Adipocyte (in vitro differentiated cells): Measurements from ENCODE around the gene GGT7.
A peak's percentile ranks its signal among the peaks of the same experiment; 100 is the strongest.

Source experiments
- DNase-seq: peaks from one replicate; pipeline ENCODE4 v3.0.0-alpha.2; 2015; ENCODE audit warnings: low read depth
- H3K27me3 ChIP-seq: replicated peaks from 2 replicates; pipeline ENCODE4 v1.7.0; 2013; ENCODE audit warnings: mild to moderate bottlenecking, low read length, moderate library complexity; ENCODE audit not compliant: control insufficient read depth, insufficient read depth
- H3K36me3 ChIP-seq: 2 replicates; pipeline ENCODE4 v1.7.0; 2013; ENCODE audit warnings: low read length, mild to moderate bottlenecking, moderate library complexity; ENCODE audit not compliant: control insufficient read depth, insufficient read depth, severe bottlenecking
- H3K4me1 ChIP-seq: 2 replicates; pipeline ENCODE4 v1.7.0; 2013; ENCODE audit warnings: mild to moderate bottlenecking, low read length, moderate library complexity; ENCODE audit not compliant: control insufficient read depth, insufficient read depth
- H3K4me3 ChIP-seq: 2 replicates; pipeline ENCODE4 v1.7.0; 2013; ENCODE audit warnings: mild to moderate bottlenecking, low read length, moderate library complexity
- H3K9ac ChIP-seq: 2 replicates; pipeline ENCODE4 v1.7.0; 2013; ENCODE audit warnings: mild to moderate bottlenecking, low read length, moderate library complexity
- H3K9me3 ChIP-seq: 2 replicates; pipeline ENCODE4 v1.7.0; 2013; ENCODE audit warnings: mild to moderate bottlenecking, low read length, moderate library complexity; ENCODE audit not compliant: control insufficient read depth

GGT7 gene

DNA sequence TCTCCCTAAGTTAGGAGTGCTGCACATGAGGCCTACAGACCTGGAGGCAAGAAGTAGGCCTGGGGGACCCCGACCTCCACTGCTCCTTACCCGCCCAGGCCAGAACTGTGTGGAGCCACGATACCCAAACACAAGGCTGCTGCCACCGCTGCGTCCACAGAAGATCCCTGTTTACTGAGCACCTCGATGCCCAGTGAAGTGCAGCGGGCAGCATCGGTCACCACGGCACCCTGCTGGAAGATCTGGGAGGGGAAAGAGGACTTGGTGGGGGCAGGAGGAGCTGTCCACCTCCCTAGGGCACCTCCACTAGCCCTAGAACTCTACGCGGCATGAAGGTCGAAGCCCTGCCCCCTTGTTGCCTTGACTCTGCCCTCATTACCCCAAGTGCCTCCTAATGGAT, 9.9 kb downstream of the GGT7 start:
- H3K9me3 ChIP-seq, result no peaks in the 10 kb centered on the region
- no peak for DNase-seq
- H3K4me1 ChIP-seq, result peaks cover 2% of the 10 kb centered on the region
- H3K9ac ChIP-seq, result no peak overlapping the region
- H3K36me3 ChIP-seq, result peaks cover 18% of the 10 kb centered on the region
- H3K4me3 ChIP-seq, result no peak overlapping the region
- no peaks in the 10 kb centered on the region for H3K27me3 ChIP-seq

DNA sequence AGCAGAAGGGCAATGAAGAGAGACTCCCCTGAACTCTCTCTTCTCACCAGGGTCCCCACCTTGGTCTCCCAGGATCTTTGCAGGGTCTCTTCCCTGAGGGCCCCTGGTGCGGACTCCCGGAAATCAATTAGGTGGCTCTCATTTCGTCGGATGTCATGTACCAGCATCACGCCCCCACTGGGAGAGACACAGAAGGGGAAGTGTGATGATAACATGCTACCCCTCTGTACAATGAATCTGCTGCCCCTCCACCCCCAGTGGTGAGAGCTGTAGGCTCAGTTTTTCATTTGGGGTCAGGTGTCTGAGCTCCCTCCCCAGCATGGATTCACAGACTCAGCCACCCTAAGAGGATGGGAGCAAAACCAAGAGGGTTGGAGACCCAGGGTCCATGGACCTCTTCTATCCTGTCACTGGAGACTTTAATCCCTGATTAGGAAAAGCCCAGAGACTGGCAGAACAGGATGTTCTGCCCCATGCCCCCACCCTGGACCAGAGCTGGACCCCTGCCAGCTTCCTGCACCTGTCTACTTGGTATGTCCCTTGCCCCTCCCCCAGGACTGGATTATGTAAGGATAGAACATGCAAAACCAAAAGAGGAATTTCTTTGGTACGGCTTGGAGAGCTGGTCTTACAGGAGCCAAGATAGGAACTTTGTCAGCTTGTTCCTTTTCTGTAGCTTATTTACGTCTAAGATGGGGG, 11.1 kb downstream of the GGT7 start:
- no peaks in the 10 kb centered on the region for H3K27me3 ChIP-seq
- no peaks in the 10 kb centered on the region for H3K4me1 ChIP-seq
- no peak overlapping the region for H3K4me3 ChIP-seq
- no peak overlapping the region for H3K9ac ChIP-seq
- no peak for DNase-seq
- H3K9me3 ChIP-seq, result no peaks in the 10 kb centered on the region
- H3K36me3 ChIP-seq, result peaks cover 23% of the 10 kb centered on the region

DNA sequence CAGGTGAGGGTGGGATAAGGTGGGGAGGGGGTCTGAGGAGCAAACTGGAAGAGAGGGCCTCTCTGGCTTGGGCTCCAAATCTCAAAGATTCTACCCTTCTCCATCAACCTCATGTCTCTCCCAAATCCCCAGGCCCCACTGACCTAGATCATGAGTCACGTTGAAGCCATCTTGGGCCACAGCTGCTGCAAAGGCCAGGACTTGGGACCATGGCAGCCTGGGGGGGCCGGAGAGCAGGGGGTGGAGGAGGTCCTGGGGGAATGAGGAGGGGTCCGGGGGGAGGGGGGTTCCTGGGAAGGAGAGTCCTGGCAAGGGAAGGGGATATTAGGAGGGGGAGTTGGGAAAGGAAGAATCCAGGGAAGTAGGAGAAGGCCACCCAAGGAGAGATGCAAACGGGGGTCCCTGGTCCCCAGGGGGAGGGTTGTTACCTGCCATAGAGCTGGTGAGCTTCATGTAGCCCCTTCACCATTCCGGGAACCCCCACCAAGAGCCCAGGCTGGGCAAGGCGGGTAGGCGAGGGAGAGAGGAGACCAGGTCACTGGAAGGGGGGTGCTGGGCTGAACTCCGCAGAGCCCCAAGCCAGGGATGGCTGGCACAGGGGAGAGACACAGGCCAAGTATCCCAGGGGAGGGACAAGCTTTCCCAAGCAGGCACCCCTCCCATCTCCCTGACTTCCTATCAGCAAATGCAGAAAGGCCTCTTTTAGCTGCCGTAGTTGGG, 12.7 kb downstream of the GGT7 start:
- DNase-seq, result no peak
- H3K4me1 ChIP-seq, result no peaks in the 10 kb centered on the region

DNA sequence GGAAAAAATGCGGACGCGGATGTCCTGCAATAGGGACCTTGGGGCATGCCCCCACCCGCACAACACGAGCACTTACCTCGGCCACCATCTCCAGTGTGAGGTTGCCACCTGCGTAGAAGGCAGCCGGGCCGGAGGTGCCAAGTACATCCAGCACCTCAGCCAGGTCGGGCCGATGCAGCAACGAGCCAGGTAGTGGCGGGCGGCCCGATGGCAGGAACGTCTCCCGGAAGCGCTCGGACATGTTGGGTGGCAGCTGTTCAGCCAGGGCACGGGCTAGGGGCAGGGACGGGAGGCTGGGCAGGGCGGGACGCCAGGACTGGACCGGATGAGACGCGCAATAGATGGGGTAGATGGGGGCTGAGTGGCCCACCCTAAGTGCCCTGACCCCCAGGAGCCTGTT, 13.3 kb downstream of the GGT7 start:
- no peak overlapping the region for H3K4me3 ChIP-seq
- no peaks in the 10 kb centered on the region for H3K4me1 ChIP-seq
- no peaks in the 10 kb centered on the region for H3K9me3 ChIP-seq
- H3K9ac ChIP-seq, result no peak overlapping the region
- no peaks in the 10 kb centered on the region for H3K27me3 ChIP-seq
- DNase-seq, result no peak
- peaks cover 36% of the 10 kb centered on the region for H3K36me3 ChIP-seq

More for the DNA sequence above, 12.7 kb downstream of the GGT7 start:
- Histone ChIP-seq H3K9ac (no peak overlapping the region), H3K4me3 (no peak overlapping the region), H3K36me3 (peaks cover 29% of the 10 kb centered on the region), H3K9me3 (no peaks in the 10 kb centered on the region), H3K27me3 (no peaks in the 10 kb centered on the region)

GRCh38 chr20:34852298-34852697, 20.4 kb downstream of the GGT7 start:
- Histone ChIP-seq H3K36me3 (peaks cover 51% of the 10 kb centered on the region), H3K27me3 (no peaks in the 10 kb centered on the region), H3K4me3 (no peak overlapping the region), H3K4me1 (no peaks in the 10 kb centered on the region), H3K9ac (no peak overlapping the region), H3K9me3 (no peaks in the 10 kb centered on the region)
- DNase-seq, result no peak

DNA sequence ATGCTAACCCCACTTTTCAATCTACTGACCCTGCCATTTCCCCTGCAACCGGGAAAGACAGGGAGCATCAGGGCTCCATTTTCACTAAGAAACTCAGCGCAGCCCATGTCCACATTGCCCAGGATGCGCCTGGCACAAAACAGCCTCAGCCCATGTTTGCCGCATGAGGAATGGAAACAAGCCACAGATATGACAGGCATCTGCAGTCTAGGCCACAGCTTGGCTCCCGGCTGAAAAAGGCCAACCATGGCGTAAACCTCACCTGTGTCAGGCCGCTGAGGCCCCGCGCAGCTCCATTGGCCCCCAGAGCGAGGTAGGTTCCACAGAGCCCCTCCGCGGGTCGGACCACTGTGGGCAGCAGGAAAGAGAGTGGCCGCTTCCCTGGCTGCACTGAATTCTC, 21.7 kb downstream of the GGT7 start:
- no peak overlapping the region for H3K9ac ChIP-seq
- no peaks in the 10 kb centered on the region for H3K27me3 ChIP-seq
- no peak for DNase-seq
- no peaks in the 10 kb centered on the region for H3K9me3 ChIP-seq
- H3K4me3 ChIP-seq, result no peak overlapping the region
- peaks cover 44% of the 10 kb centered on the region for H3K36me3 ChIP-seq
- no peaks in the 10 kb centered on the region for H3K4me1 ChIP-seq

DNA sequence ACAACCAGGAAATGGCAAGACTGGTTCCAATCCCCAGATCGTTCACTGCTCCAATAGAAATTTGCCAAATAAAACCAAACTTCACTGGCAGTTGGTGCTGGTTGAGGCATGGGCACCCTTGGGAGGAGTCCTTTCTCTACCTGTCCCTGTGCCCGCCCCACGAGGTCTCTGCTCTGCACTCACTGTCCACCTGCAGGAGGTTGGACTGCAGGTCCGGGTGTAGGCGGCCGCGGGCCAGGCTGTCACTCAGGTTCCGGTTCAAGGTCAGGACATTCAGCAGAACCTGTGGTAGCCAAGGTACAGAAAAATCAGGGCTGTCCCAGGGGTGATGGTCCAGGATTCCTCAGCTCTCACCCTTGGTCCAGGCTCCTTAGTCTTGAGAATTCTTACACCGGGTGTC, 22.9 kb downstream of the GGT7 start:
- Histone ChIP-seq H3K36me3 (peaks cover 42% of the 10 kb centered on the region), H3K4me1 (no peaks in the 10 kb centered on the region), H3K9me3 (no peaks in the 10 kb centered on the region), H3K4me3 (no peak overlapping the region), H3K9ac (no peak overlapping the region), H3K27me3 (no peaks in the 10 kb centered on the region)
- no peak for DNase-seq

DNA sequence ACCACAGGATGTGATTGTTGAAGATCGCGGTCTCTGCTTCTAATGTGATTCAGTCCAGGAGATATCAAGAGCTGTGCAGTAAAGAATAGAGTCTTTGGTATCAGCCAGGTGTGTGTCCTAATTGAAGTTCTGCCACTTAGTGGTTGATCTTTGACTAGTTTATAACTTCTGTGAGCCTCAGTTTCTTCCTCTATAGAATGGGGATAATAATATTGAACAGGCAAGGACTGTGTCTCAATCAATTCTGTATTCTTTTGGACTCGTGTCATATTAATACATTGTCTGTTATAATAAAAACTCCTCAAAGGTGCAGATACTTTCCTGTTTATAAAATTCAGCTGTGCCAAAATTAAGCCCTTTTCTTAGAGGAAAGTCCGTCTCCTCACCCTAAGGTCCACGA, 24.1 kb downstream of the GGT7 start:
- no peak for DNase-seq
- Histone ChIP-seq H3K9me3 (no peaks in the 10 kb centered on the region), H3K27me3 (no peaks in the 10 kb centered on the region), H3K36me3 (peaks cover 34% of the 10 kb centered on the region), H3K4me3 (no peak overlapping the region), H3K9ac (no peak overlapping the region), H3K4me1 (no peaks in the 10 kb centered on the region)

- no peak for DNase-seq
- H3K9me3 ChIP-seq, result no peaks in the 10 kb centered on the region
- H3K36me3 ChIP-seq, result peaks cover 9% of the 10 kb centered on the region
- H3K27me3 ChIP-seq, result no peaks in the 10 kb centered on the region
- H3K4me1 ChIP-seq, result no peaks in the 10 kb centered on the region
- no peak overlapping the region for H3K4me3 ChIP-seq
- H3K9ac ChIP-seq, result no peak overlapping the region
Observed at GRCh38 chr20:34843421-34843820, 29.2 kb downstream of the GGT7 start.

DNA sequence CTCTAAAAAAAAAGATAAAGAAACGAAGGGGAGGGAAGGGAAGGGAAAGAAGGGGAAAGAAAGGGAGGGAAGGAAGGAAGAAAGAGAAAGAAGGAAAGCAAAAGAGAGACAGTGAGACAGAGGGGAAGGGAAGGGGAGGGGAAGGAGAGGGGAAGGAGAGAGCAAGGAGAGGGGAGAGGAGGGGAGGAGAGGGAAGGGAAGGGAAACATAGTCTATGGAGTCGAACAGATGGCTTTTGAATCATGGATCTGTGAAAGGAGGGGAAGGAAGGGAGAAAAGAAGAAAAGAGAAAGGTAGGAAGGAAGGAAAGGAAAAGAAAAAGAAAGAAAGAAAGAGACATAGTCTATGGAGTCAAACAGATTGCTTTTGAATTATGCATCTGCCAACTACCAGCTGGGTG, 30.5 kb downstream of the GGT7 start:
- DNase-seq, result no peak
- Histone ChIP-seq H3K36me3 (peaks cover 4% of the 10 kb centered on the region), H3K4me3 (no peak overlapping the region), H3K4me1 (no peaks in the 10 kb centered on the region), H3K9ac (no peak overlapping the region), H3K9me3 (no peaks in the 10 kb centered on the region), H3K27me3 (no peaks in the 10 kb centered on the region)

DNA sequence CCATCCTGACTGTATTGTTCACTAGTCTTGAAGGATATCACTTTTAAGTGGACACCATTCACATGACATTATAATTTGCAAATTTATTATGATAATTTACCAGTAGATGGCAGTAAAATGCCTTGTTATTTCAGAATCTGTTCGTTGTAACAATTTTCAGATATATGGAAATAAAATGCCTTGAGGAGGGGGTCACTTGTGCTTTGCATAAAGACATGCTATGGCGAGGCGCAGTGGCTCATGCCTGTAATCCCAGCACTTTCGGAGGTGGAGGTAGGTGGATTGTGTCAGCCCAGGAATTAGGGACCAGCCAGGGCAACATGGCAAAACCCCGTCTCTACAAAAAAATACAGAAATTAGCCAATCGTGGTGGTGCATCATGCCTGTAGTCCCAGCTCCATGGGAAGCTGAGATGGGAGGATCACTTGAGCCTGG, 38.2 kb downstream of the GGT7 start:
- Histone ChIP-seq H3K9me3 (no peaks in the 10 kb centered on the region), H3K36me3 (no peaks in the 10 kb centered on the region), H3K9ac (no peak overlapping the region), H3K4me1 (no peaks in the 10 kb centered on the region), H3K4me3 (peak overlapping the region; percentile 41), H3K27me3 (peaks cover 16% of the 10 kb centered on the region)
- peak; percentile 82 for DNase-seq
